ENCODE measurements around the gene TTI1. TPM values are rescaled to one million over a fixed set of nuclear protein-coding genes. Genes with fewer than 3 reads are reported as not detected.

The TTI1 gene
- total RNA-seq, 1 experiment from 2014 or later = 37.4 TPM

- TF ChIP-seq CTCF (conservative IDR thresholded peaks at IDR 0.05) = no peak
- Histone ChIP-seq H3K23me2 (ENCODE audit: insufficient read length, low read depth, low read length, poor library complexity, severe bottlenecking) (no peaks in the 10 kb centered on the region), H3K4me2 (ENCODE audit: insufficient read depth, insufficient read length, low read length) (no peak overlapping the region), H4K8ac (replicated peaks; ENCODE audit: insufficient read length, low read depth, low read length) (no peak overlapping the region), H4K5ac (ENCODE audit: insufficient read length, low read depth, low read length) (no peak overlapping the region), H2BK15ac (ENCODE audit: low read depth, low read length) (no peak overlapping the region), H3K4ac (ENCODE audit: low read depth, low read length) (no peak overlapping the region), H2AFZ (ENCODE audit: low read length) (no peak overlapping the region), H3K23ac (ENCODE audit: insufficient read length, low read depth, low read length) (no peak overlapping the region), H3K18ac (ENCODE audit: insufficient read length, low read depth, low read length) (no peak overlapping the region), H3K56ac (ENCODE audit: insufficient read length, low read depth, low read length) (no peak overlapping the region), H2BK12ac (ENCODE audit: insufficient read length, low read depth, low read length) (no peak overlapping the region), H4K91ac (ENCODE audit: insufficient read length, low read depth, low read length) (no peak overlapping the region), H3K27me3 (ENCODE audit: insufficient read depth, low read length) (no peaks in the 10 kb centered on the region), H3K27ac (ENCODE audit: insufficient read length, low read depth, low read length) (no peak overlapping the region), H2BK5ac (ENCODE audit: insufficient read length, low read length) (no peak overlapping the region), H3K9ac (ENCODE audit: extremely low read depth, insufficient read length, low read length) (no peak overlapping the region), H3K14ac (ENCODE audit: insufficient read depth, low read length) (no peak overlapping the region), H2BK20ac (ENCODE audit: low read depth, low read length, poor library complexity, severe bottlenecking) (no peak overlapping the region), H4K20me1 (ENCODE audit: control insufficient read depth, insufficient read depth, insufficient read length) (no peaks in the 10 kb centered on the region), H3K79me2 (ENCODE audit: insufficient read depth, low read length) (no peaks in the 10 kb centered on the region), H2BK120ac (ENCODE audit: low read depth, low read length, poor library complexity, severe bottlenecking) (no peak overlapping the region), H3K4me1 (ENCODE audit: insufficient read depth, low read length) (no peaks in the 10 kb centered on the region), H3K9me3 (ENCODE audit: control insufficient read depth, low read depth, low read length) (no peaks in the 10 kb centered on the region), H3T11ph (ENCODE audit: low read length) (no peak overlapping the region), H3K79me1 (ENCODE audit: insufficient read depth, low read depth, low read length, poor library complexity, severe bottlenecking) (peaks cover 3% of the 10 kb centered on the region), H2AK5ac (ENCODE audit: insufficient read length, low read length) (no peak overlapping the region)
- Mint-ChIP-seq H3K27me3 (ENCODE audit: low read depth) (no peaks in the 10 kb centered on the region), H3K36me3 (ENCODE audit: insufficient read depth in 1 of 3, low read depth in 3 of 3) (peaks cover 16 to 38% (median 32%) of the 10 kb centered on the region in 3 experiments; a peak in 6 of 7 replicates), H3K27ac (no peak overlapping the region), H3K9me3 (no peaks in the 10 kb centered on the region), H3K4me3 (no peak overlapping the region), H3K4me1 (no peaks in the 10 kb centered on the region; a peak in 1 of 4 replicates)
- DNase-seq = no peak
- WGBS (ENCODE audit: extremely low coverage, insufficient read length, low lambda C conversion rate) = no CpG with 5 or more reads among the region's 5 CpGs
These were observed 24.9 kb downstream of the TTI1 start for GRCh38 chr20:38008233-38008944.

All from H9 (cell line).